ENCODE measurements around the gene DNAH12.

The DNAH12 gene

GRCh38 chr3:57582474-57583168, 38.5 kb upstream of the DNAH12 start:
- TF ChIP-seq ZFX (IDR thresholded peaks at IDR 0.05; ENCODE audit: borderline replicate concordance) (no peak), CTCF (IDR thresholded peaks at IDR 0.05) (peak; percentile 75)
- peak overlapping the region; percentile 28 for H3K27ac ChIP-seq

- no peak overlapping the region for H3K27ac ChIP-seq
- no peak for TF ChIP-seq CTCF (IDR thresholded peaks at IDR 0.05)
- no peak for TF ChIP-seq ZFX (IDR thresholded peaks at IDR 0.05; ENCODE audit: borderline replicate concordance)
Observed at GRCh38 chr3:57577801-57578200, 33.7 kb upstream of the DNAH12 start.

- TF ChIP-seq CTCF (IDR thresholded peaks at IDR 0.05): no peak
- no peak for TF ChIP-seq ZFX (IDR thresholded peaks at IDR 0.05; ENCODE audit: borderline replicate concordance)
- no peak overlapping the region for H3K27ac ChIP-seq
Observed at GRCh38 chr3:57575966-57576626, 32.0 kb upstream of the DNAH12 start.

GRCh38 chr3:57572096-57572495, 28.0 kb upstream of the DNAH12 start:
- no peak overlapping the region for H3K27ac ChIP-seq
- no peak for TF ChIP-seq CTCF (IDR thresholded peaks at IDR 0.05)
- no peak for TF ChIP-seq ZFX (IDR thresholded peaks at IDR 0.05; ENCODE audit: borderline replicate concordance)

- no peak overlapping the region for H3K27ac ChIP-seq
- TF ChIP-seq CTCF (IDR thresholded peaks at IDR 0.05) (no peak), ZFX (IDR thresholded peaks at IDR 0.05; ENCODE audit: borderline replicate concordance) (no peak)
Observed at GRCh38 chr3:57570878-57571277, 26.7 kb upstream of the DNAH12 start.

- no peak for TF ChIP-seq ZFX (IDR thresholded peaks at IDR 0.05; ENCODE audit: borderline replicate concordance)
- no peak for TF ChIP-seq CTCF (IDR thresholded peaks at IDR 0.05)
Observed at GRCh38 chr3:57569859-57570450, 25.8 kb upstream of the DNAH12 start.

GRCh38 chr3:57559526-57559925, 15.4 kb upstream of the DNAH12 start:
- no peak overlapping the region for H3K27ac ChIP-seq
- TF ChIP-seq CTCF (IDR thresholded peaks at IDR 0.05) (no peak), ZFX (IDR thresholded peaks at IDR 0.05; ENCODE audit: borderline replicate concordance) (no peak)

More at GRCh38 chr3:57569859-57570450, 25.8 kb upstream of the DNAH12 start:
- no peak overlapping the region for H3K27ac ChIP-seq

Measured in 22Rv1 (cell line).